Measurements from ENCODE around the gene SDK1.

DNA sequence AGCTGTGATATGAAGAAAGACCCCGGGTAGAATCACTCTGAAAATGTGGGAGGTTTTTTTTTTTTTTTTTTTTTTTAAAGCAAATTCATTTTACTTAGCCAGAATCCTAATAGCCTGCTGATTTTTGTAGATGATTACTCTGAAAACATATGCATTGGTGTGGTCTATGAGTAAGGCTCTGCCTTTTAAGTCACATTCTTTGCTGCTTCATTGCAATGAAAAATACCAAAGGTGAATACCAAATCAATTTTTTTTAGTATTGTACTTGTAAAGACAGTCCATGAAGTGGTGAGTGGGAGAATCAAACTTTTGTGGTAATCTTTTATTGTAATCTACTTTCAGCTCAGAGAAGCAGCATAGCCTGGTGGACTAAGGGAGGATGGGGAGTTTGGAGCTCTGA lies 130.3 kb downstream of the SDK1 start:
- TF ChIP-seq, protein P1, sequence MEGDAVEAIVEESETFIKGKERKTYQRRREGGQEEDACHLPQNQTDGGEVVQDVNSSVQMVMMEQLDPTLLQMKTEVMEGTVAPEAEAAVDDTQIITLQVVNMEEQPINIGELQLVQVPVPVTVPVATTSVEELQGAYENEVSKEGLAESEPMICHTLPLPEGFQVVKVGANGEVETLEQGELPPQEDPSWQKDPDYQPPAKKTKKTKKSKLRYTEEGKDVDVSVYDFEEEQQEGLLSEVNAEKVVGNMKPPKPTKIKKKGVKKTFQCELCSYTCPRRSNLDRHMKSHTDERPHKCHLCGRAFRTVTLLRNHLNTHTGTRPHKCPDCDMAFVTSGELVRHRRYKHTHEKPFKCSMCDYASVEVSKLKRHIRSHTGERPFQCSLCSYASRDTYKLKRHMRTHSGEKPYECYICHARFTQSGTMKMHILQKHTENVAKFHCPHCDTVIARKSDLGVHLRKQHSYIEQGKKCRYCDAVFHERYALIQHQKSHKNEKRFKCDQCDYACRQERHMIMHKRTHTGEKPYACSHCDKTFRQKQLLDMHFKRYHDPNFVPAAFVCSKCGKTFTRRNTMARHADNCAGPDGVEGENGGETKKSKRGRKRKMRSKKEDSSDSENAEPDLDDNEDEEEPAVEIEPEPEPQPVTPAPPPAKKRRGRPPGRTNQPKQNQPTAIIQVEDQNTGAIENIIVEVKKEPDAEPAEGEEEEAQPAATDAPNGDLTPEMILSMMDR (IDR thresholded peaks at IDR 0.05 in 2 of 3, conservative IDR thresholded peaks at IDR 0.05 in 1 of 3; ENCODE audit: control insufficient read depth in 2 of 3, extremely low read depth in 1 of 3, insufficient read depth in 1 of 3, low read depth in 3 of 3, low read length in 3 of 3) = no peak
- TF ChIP-seq POLR2A (IDR thresholded peaks at IDR 0.05; ENCODE audit: low read depth, low read length) = no peak
- no peak for TF ChIP-seq ZNF274 (IDR thresholded peaks at IDR 0.05; ENCODE audit: insufficient read depth, insufficient read length)
- no peak for TF ChIP-seq NR2C2 (IDR thresholded peaks at IDR 0.05; ENCODE audit: borderline replicate concordance, control insufficient read depth, insufficient read length, low read depth)
- TF ChIP-seq EZH2 (IDR thresholded peaks at IDR 0.05; ENCODE audit: borderline replicate concordance, control insufficient read depth, low read depth, low read length) = no peak
- TF ChIP-seq EP300 (IDR thresholded peaks at IDR 0.05; ENCODE audit: borderline replicate concordance in 1 of 2, control insufficient read depth in 1 of 2, low read depth in 2 of 2, low read length in 2 of 2) = no peak
- TF ChIP-seq, protein P2, sequence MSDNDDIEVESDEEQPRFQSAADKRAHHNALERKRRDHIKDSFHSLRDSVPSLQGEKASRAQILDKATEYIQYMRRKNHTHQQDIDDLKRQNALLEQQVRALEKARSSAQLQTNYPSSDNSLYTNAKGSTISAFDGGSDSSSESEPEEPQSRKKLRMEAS (IDR thresholded peaks at IDR 0.05; ENCODE audit: low read depth, low read length) = no peak
- TF ChIP-seq SP1 (IDR thresholded peaks at IDR 0.05; ENCODE audit: low read depth, low read length) = no peak
- no peak for TF ChIP-seq CEBPB (IDR thresholded peaks at IDR 0.05; ENCODE audit: borderline replicate concordance in 1 of 2, low read depth in 2 of 2, low read length in 2 of 2)
- TF ChIP-seq, protein P3, sequence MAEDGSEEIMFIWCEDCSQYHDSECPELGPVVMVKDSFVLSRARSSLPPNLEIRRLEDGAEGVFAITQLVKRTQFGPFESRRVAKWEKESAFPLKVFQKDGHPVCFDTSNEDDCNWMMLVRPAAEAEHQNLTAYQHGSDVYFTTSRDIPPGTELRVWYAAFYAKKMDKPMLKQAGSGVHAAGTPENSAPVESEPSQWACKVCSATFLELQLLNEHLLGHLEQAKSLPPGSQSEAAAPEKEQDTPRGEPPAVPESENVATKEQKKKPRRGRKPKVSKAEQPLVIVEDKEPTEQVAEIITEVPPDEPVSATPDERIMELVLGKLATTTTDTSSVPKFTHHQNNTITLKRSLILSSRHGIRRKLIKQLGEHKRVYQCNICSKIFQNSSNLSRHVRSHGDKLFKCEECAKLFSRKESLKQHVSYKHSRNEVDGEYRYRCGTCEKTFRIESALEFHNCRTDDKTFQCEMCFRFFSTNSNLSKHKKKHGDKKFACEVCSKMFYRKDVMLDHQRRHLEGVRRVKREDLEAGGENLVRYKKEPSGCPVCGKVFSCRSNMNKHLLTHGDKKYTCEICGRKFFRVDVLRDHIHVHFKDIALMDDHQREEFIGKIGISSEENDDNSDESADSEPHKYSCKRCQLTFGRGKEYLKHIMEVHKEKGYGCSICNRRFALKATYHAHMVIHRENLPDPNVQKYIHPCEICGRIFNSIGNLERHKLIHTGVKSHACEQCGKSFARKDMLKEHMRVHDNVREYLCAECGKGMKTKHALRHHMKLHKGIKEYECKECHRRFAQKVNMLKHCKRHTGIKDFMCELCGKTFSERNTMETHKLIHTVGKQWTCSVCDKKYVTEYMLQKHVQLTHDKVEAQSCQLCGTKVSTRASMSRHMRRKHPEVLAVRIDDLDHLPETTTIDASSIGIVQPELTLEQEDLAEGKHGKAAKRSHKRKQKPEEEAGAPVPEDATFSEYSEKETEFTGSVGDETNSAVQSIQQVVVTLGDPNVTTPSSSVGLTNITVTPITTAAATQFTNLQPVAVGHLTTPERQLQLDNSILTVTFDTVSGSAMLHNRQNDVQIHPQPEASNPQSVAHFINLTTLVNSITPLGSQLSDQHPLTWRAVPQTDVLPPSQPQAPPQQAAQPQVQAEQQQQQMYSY (CRISPR knock-in tag; IDR thresholded peaks at IDR 0.05) = no peak
- no peak for TF ChIP-seq NR2C1 (IDR thresholded peaks at IDR 0.05)
- TF ChIP-seq, protein P4, sequence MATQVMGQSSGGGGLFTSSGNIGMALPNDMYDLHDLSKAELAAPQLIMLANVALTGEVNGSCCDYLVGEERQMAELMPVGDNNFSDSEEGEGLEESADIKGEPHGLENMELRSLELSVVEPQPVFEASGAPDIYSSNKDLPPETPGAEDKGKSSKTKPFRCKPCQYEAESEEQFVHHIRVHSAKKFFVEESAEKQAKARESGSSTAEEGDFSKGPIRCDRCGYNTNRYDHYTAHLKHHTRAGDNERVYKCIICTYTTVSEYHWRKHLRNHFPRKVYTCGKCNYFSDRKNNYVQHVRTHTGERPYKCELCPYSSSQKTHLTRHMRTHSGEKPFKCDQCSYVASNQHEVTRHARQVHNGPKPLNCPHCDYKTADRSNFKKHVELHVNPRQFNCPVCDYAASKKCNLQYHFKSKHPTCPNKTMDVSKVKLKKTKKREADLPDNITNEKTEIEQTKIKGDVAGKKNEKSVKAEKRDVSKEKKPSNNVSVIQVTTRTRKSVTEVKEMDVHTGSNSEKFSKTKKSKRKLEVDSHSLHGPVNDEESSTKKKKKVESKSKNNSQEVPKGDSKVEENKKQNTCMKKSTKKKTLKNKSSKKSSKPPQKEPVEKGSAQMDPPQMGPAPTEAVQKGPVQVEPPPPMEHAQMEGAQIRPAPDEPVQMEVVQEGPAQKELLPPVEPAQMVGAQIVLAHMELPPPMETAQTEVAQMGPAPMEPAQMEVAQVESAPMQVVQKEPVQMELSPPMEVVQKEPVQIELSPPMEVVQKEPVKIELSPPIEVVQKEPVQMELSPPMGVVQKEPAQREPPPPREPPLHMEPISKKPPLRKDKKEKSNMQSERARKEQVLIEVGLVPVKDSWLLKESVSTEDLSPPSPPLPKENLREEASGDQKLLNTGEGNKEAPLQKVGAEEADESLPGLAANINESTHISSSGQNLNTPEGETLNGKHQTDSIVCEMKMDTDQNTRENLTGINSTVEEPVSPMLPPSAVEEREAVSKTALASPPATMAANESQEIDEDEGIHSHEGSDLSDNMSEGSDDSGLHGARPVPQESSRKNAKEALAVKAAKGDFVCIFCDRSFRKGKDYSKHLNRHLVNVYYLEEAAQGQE (IDR thresholded peaks at IDR 0.05; ENCODE audit: low read depth, low read length) = no peak
- TF ChIP-seq, protein P5, sequence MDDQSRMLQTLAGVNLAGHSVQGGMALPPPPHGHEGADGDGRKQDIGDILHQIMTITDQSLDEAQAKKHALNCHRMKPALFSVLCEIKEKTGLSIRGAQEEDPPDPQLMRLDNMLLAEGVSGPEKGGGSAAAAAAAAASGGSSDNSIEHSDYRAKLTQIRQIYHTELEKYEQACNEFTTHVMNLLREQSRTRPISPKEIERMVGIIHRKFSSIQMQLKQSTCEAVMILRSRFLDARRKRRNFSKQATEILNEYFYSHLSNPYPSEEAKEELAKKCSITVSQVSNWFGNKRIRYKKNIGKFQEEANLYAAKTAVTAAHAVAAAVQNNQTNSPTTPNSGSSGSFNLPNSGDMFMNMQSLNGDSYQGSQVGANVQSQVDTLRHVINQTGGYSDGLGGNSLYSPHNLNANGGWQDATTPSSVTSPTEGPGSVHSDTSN (IDR thresholded peaks at IDR 0.05; ENCODE audit: insufficient replicate concordance, low read depth, low read length) = no peak

Measured in GM12878 (cell line).